ENCODE measurements around the gene SS18L1.
A peak's percentile ranks its signal among the peaks of the same experiment; 100 is the strongest.
"Not testable (repeated sequence)": the region's sequence is repeated elsewhere in the genome, so short reads cannot be mapped to it uniquely, and the experiment has no call there.

The SS18L1 gene

GRCh38 chr20:62137478-62138203 is 5.9 kb upstream of the SS18L1 start:
- DNase-seq (ENCODE audit: low spot score), result no peak

GRCh38 chr20:62138204-62138543 is 5.4 kb upstream of the SS18L1 start:
- no peak for DNase-seq (ENCODE audit: low spot score)

GRCh38 chr20:62138912-62139311 is 4.7 kb upstream of the SS18L1 start:
- DNase-seq (ENCODE audit: low spot score), result no peak

GRCh38 chr20:62139636-62140035 is 3.9 kb upstream of the SS18L1 start:
- DNase-seq (ENCODE audit: low spot score), result no peak

GRCh38 chr20:62141043-62141396 is 2.5 kb upstream of the SS18L1 start:
- no peak for DNase-seq (ENCODE audit: low spot score)

- DNase-seq (ENCODE audit: low spot score), result peak; percentile 19
Measured at GRCh38 chr20:62141397-62142251, 1.9 kb upstream of the SS18L1 start.

GRCh38 chr20:62142252-62143080 is 1.1 kb upstream of the SS18L1 start:
- peak; percentile 13 for DNase-seq (ENCODE audit: low spot score)

GRCh38 chr20:62143957-62144825 is 622 bp downstream of the SS18L1 start:
- peak; percentile 58 for DNase-seq (ENCODE audit: low spot score)

GRCh38 chr20:62145688-62146018 is 2.1 kb downstream of the SS18L1 start:
- no peak for DNase-seq (ENCODE audit: low spot score)

- DNase-seq (ENCODE audit: low spot score), result peak; percentile 32
Measured at GRCh38 chr20:62146019-62146755, 2.6 kb downstream of the SS18L1 start.

GRCh38 chr20:62147125-62147524 is 3.6 kb downstream of the SS18L1 start:
- DNase-seq (ENCODE audit: low spot score), result no peak

GRCh38 chr20:62147528-62147927 is 4.0 kb downstream of the SS18L1 start:
- no peak for DNase-seq (ENCODE audit: low spot score)

- DNase-seq (ENCODE audit: low spot score), result not testable (repeated sequence)
Measured at GRCh38 chr20:62148383-62148782, 4.8 kb downstream of the SS18L1 start.

GRCh38 chr20:62148908-62149314 is 5.3 kb downstream of the SS18L1 start:
- DNase-seq (ENCODE audit: low spot score), result no peak

GRCh38 chr20:62149532-62150309 is 6.2 kb downstream of the SS18L1 start:
- DNase-seq (ENCODE audit: low spot score), result no peak

- no peak for DNase-seq (ENCODE audit: low spot score)
Measured at GRCh38 chr20:62150310-62150575, 6.7 kb downstream of the SS18L1 start.

GRCh38 chr20:62151225-62151624 is 7.7 kb downstream of the SS18L1 start:
- no peak for DNase-seq (ENCODE audit: low spot score)

- DNase-seq (ENCODE audit: low spot score), result no peak
Measured at GRCh38 chr20:62151835-62152364, 8.3 kb downstream of the SS18L1 start.

- no peak for DNase-seq (ENCODE audit: low spot score)
Measured at GRCh38 chr20:62155428-62156253, 12.1 kb downstream of the SS18L1 start.

- DNase-seq (ENCODE audit: low spot score), result no peak
Measured at GRCh38 chr20:62156254-62156556, 12.6 kb downstream of the SS18L1 start.

All from hematopoietic multipotent progenitor cell treated with erythropoietin and hydrocortisone succinate and interleukin-3 and kit ligand, for 15 days (in vitro differentiated cells).